Activated T-cell treated with anti-CD3 and anti-CD28 coated beads, Interleukin-2, amount 50 U/mL, for 1 hour (primary cell): Measurements from ENCODE around the gene PLPP7.
A peak's percentile ranks its signal among the peaks of the same experiment; 100 is the strongest.

Source experiments
- DNase-seq: peaks from one replicate; pipeline ENCODE4 v3.0.0-alpha.2; 2020

PLPP7 gene

DNA sequence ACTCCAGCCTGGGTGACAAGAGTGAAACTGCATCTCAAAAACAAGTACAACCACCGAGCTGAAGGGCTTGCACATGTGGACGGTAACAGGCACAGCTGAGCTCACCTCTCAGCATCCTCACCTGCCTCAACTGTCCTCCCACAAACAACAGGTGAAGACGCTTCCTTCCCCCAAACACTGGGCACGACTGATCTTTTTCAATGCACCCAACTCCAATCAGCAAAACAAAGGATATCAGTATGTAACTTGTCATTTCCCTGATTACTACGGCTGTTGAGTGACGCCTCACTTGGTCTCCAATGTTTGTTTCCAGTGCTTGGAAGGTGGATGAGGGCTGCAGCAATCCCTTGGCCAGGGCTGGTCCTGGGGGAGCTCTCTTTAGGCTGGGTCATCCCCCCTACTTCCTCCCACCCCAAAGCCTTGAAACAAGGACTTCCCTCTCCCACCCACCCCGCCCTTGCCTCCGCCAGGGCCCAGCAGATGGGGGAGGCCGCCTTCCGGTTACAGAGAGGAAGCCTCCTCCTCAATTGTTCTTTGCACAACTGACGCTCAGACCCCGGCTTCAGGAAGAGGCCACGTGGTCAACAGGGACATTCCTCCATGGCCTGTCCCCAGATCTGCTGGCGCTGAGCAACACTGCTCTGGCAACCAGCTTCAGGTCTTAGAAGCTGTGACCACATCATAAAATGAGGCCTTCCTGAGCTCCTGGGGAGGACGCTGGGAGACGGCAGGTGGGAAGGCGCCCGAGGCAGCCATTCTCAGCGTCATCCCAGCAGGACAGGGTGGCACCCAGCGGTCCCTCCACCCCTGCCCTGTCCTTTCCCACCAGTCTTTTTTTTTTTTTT is 19.1 kb upstream of the PLPP7 start:
- DNase-seq: peak; percentile 51

DNA sequence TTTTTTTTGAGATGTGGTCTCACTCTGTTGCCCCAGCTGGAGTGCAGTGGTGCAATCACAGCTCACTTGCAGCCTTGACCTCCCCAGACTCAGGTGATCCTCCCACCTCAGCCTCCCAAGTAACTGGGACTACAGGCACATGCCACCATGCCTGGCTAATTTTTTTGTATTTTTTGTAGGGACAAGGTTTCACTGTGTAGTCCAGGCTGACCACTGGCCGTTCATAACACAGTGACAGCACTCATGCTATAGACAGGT is 18.6 kb upstream of the PLPP7 start:
- peak; percentile 21 for DNase-seq

DNA sequence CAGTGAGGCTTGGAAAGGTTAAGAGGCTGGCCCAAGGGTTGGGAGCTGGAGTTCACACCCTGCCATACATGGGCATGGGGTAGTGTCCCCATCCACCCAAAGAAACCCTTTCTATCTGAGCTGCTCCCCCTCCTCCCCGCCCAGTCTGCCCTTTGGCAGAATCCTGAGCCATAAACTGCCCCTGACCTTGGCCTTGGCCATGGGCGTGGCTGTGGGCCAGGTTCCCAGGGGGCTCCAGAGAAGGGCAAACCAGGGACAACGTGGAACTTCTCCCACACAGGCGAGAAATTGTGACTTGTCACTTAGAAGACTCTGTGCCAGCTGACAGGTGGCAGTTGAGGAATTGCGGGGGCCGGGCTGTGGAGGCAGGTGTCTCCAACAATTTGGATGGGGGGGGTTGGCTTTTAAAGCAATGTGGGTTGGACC is 18.0 kb upstream of the PLPP7 start:
- peak; percentile 23 for DNase-seq

DNA sequence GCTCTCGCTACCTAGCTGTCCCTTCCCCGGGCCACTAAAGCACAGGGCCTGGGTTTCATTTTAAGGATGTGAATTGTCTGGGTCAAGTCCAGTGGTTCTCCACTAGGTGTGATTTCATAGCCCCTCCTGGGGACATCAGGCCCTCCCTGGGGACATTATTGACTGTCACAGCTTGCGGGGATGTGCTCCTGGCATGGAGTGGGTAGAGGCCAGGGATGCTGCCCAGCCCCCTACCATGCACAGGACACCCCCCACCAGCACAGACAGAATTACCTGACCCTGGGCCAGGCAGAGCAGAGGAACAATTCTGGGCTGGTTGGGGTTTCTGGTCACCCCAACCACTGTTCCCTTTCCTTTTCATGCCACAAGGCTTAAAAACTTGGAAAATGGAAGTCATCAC is 17.3 kb upstream of the PLPP7 start:
- DNase-seq: no peak

DNA sequence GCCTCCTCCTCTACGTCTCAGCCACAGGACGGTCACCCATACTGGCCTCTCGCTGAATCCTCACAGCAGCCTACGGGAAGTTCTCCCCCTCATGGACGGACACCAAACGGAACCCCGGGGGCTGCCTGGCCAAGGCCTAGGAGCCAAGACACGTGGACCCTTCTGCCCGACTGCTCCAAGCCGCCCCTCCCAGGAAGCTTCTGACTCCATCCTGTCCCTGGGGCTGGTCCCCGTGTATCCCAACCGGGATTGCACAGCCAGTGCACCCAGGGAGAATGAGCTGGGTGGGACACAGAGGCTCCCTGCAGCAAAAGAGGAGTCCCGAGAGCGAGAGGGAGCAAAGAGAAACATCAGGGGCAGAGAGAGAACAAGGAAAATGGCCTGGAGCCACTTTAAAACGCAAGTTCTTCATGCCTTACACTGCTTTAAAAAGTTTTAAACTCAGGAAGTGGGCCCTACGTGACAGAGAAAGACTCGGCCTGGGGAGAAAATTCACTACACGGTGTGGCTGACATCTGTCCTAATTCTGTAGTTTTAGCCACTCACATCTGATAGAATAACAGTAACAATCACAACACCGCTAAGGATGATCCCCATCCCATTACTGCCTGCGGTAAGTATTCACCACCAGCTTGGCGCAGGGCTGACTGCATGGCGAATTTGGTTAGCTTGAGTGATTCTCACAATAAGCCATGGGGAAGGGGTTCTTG is 16.2 kb upstream of the PLPP7 start:
- no peak for DNase-seq

DNA sequence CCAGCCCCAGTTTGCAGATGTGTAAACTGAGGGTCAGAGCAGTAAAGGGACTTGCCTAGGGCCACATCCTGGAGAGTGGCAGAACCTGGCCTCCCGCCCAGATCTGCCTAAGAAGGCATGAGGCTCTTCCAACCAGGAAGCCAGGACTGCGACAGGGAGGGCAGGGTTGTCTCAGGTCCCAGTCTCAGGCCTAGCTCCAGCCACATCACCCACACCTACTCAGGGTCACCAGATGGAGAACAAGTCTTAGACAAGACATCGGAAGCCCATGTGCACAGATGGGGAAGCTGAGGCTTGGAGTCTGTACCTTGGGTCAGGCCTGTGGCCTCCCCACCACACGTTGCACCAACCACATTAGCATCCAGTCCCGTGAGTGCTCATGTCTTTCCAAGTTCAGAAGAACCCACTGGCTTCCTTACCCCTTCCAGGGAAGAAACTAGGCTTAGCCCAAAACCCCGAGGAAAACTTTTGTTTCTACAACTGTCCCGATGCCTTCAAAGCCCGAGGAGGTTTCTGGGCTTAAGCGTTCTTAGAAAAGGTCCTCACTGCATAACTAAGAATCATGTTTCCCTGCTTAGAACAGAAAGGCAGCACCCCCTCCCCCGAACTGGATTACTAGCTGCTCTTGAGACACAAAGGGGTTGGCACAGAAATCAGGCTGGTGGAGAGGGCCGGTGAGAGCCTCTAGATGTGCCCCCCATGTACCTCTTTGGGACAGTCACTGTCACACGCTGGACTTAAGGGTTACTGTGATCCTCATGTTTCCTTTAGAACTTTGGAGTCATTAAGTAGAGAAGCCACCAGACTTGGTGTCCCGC is 15.5 kb upstream of the PLPP7 start:
- DNase-seq: no peak

DNA sequence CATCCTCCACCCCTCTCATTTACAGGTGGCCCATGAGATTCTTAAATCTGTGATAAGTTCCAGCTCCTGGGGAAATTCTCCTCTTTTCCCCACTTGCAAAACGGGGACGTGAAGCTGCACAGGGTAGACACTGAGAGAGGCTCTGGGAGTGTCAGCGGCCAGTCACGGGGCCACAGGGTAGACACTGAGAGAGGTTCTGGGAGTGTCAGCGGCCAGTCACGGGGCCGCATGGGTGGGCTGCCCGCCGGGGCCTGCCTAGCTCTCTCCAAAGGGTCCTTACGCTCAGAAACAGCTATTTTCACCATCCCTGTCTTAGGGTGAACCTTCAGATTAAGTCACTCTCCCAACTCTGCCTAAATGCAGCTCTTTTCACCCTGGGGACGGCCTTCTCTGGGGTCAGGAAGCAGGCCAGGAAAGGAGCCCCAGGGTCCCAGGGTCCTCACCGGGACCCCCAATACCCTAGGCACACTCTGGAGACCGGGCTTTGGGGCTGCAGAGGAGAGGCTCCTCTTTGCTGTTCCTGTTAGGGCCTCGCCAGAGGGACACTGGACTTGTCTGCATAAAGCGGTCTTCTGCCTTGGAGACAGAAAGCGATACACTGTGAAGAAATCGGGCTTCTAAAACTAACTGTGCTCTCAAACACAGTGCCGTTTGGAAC is 14.7 kb upstream of the PLPP7 start:
- no peak for DNase-seq

DNA sequence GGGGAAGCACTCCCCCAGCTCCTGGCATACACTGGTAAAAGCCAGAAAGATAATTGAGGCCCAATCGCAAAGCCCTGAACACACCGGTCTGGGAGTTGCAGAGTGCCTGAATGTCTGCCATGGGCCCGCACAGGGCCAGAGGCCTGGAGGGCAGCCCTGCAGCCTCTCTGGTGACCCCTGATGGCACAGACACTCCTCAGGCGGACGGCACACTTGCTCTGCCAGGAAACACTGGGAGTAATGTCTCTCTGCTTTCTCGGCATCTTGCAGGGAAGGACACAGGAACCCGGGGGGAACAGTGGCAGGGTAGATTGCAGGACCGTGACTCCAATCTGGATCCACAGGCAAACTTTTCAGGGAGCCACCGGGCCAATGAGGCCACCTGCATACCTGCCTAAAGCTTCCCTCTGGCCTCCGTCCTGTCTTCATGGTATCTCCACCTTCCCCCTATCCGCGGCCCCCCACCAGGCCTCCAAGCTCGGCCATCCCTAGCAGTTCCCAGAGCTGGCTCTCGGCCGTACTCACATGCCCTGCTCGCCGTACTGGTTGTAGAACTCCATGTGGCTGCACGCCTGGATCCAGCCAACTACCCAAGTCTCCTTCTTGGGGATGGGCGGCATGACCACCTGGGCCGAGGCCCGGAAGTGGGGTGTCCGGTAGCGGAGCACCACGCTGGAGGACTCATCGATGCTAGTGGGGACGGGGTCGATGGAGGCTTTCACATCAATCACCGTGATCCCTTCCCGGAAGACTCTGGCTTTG is 14.0 kb upstream of the PLPP7 start:
- no peak for DNase-seq

DNA sequence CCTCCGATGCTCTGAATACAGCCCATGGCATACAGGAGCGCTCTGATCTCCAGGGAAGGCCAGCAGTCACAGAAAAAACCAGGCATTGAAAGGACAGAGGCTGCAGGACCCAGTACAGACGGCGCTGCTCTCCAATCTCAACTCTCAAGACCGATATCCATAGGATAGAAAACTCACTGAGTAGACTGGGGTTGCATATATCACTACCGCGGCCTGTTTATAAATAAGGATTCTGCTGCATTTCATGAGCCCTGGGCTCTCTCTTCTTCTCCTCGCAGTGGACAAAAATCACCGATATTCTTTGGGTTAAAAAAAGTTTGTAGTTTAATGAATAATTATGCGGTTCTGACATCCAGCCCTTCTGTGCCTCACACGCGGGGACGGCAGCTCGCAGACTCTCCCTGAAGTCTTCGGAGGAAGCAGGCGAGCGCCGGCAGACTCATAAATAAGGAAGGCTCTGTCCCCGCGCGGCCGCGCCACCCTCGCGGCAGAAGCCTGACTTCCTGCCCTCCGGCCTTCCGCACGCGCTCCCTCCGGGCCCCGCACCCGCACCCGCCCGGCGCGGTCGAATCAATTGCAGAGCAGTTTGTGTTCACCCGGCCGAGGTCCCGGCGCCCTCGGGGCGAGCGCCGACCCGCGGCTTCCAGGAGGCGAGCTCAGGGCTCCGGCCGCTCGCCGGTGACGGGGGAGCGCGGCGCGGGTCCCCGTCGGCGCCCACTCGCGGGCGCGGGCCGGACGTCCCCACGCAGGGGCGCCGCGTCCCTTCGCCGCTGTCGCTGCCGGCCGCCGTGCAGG is 13.2 kb upstream of the PLPP7 start, which contains the start of gene FAM78A:
Gene FAM78A (minus strand): TSS at position 417 of the 795 bp plus-strand sequence. CDS start 331 bp downstream, at position 86.
- peak; percentile 59 for DNase-seq

DNA sequence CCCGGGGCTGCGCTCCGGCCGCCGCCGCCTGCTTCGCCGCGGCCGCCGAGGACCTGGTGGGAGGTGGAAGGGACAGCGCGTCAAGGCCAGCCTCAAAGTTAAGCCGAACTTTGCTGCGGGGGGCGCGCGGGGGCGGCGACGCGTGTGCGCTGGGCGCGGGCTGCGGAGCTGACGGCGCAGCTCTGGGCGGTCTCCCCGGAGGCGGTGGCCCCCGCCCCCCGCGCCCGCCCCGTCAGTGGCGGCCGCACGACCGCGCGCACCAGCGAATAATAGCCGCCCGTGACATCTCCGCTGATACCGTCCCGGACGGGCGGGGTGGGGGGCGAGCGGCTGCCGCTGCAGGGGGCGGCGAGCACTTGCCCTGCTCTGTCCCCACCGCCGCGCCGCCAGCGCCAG is 12.6 kb upstream of the PLPP7 start:
- DNase-seq: no peak

DNA sequence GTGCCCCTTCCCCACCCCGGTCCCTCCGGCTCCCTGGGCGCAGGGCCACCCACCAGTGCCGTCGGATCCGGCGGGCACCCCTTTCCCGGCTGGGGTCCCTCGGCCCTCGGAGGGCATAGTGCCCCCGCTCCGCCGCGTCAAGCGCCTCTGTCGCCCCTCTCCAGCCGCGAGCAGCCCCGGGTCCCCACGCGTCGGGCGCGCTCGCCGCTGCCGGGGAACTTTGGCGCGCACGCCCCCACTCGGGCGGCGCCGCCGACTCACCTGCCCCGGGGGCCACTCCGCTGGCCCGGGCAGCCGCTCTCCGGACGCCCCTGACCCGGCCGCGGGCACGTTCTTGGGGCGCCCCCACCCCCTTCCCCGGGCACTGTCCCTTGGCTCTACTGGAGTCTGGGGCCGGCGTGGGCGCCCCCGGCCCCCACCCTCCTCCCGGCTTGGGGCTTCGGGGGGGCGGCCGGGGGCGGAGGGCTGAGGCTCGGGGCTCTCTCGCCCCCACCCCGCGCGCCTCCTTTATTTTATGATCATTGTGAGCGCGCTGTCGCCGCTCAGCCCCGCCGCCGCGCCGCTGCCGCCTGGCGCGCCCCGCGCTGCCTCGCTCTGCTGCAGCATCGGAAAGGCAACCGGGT is 12.1 kb upstream of the PLPP7 start:
- DNase-seq: peak; percentile 60

DNA sequence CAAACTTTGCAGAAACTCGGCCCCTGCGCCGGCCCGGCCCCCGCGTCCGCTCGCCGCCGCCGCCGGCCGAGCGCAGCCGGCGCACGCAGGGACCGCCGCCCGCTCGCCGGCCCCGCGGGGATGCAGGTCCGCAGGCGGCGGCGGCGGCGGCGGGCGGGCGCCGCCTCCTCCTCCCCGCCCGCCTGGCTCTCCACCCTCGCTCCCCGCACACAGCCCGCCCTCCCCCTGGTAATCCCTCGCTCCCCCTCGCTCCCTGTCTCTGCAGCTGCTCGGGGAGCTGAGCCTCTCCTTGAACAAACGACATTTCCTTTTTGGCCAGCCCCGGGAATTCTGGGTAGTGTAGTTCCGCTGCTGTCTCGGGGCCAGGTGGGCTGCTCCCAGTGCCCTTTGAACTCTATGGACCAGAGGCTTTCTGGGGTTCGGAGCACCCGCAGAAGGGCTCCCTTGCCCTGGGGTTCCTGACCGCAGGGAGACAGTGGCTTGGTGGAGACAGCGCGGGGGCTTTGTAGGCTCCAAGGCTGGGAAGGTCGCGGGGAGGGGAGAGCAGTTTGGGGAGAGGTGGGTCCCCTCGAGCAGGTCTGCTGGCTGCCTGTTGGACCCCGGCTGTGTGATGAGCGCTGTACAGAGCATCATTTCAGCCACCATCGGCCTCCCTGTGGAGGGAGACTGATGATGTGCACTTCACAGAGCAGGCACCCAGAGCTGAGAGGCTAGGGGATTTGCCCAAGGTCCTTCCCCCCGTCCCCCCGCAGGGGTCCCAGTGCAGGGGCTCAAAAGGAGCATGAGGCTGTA is 11.4 kb upstream of the PLPP7 start:
- DNase-seq: peak; percentile 68

DNA sequence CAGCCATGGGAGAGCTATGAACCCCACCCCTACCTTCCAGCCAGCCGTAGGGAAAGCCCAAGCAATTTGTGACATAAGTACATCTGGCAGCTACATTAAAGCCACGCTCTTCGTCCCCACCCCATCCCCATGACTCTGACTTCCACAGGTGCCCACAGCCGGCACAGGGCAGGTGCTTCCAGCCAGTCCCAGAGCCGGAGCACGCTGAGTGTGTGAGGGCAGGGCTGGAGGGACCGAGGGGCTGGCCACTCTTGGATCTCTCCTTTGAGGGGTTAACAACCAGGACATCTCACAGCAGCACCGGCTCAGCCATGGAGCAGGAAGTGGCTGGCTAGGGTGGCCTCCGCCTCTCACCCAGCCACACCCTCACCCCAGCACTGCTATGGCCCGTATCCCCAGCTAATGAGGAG is 10.8 kb upstream of the PLPP7 start:
- peak; percentile 44 for DNase-seq

DNA sequence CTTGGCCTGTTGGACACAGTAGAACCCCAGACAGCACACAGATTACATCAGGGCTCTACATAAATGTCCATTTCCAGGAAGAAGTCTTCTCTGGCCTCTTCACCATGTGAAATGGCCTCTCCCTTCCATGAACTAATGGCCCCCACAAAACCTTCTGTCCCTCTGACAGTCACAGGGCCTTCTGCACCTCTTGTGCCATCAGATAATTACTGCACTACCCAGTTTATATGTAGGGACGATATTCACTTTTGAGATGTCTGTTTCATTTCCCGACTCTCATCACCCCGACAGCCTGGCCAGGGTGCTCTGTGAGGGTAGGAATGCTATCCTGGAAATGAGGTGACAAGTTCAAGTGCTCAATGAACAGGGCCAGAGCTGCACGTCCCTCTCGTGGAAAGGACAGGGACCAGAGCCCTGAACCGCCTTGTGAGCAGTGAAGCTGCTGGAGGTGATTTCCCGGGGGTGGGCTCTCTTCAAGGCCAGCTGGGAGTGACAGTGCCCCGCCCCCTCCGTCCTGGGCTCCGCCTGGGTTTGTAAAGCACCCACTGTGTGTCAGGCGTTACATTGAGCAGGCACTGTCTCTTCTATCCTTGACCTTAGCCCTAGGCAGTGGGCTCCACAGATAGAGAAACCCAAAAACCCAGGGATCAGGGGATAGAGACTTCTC is 10.2 kb upstream of the PLPP7 start:
- DNase-seq: no peak

DNA sequence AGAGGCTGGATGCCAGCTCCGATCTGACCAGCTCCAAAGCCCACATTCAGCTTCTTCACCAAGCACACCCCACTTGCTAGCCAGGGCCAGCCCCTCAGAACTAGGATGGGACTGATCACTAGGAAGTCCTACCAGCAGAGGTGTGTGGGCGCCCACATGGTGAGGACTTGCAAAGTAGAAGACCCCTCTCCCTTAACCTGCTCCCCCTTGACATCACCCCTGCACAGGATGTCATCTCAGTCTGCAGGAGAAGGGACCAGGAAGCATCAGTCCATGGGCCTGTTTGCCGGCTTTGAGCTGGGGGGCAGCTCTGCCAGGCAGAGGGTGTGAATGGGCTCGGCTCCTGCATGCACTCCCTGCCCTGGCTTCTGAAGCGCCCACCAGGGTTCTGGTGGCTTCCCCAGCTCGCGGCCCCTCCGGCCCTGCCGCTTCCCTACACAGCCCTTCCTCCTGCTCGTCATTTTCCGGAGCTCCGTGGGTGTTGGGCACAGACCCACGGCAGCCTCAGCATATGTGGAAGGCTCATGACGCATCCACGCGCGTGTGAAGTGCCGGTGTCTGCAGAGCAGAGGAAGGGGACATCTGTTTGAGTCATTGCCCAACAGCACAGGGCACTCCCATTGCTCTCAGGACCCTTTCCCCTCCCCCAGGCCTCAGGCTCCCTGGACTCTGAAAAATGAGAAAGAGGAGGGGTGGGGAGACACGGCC is 9.5 kb upstream of the PLPP7 start:
- no peak for DNase-seq

DNA sequence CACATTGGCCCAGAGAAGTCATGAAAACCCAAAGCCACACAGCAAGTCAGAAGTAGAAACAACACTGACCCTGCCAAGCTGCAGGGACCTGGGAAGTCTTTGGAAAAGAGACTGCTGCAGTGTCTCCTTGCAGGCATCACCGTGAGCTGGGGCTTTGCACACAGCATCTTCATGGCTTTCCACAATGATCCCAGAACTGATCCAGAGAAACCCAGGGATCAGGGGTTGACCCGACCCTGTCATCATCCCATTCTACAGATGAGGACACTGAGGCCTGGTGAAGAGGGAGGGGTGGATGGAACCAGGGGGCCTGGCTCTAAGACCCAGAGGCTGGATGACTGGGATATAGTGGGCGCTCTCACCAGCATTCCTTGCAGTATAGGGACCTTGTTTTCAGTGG is 8.9 kb upstream of the PLPP7 start:
- no peak for DNase-seq

DNA sequence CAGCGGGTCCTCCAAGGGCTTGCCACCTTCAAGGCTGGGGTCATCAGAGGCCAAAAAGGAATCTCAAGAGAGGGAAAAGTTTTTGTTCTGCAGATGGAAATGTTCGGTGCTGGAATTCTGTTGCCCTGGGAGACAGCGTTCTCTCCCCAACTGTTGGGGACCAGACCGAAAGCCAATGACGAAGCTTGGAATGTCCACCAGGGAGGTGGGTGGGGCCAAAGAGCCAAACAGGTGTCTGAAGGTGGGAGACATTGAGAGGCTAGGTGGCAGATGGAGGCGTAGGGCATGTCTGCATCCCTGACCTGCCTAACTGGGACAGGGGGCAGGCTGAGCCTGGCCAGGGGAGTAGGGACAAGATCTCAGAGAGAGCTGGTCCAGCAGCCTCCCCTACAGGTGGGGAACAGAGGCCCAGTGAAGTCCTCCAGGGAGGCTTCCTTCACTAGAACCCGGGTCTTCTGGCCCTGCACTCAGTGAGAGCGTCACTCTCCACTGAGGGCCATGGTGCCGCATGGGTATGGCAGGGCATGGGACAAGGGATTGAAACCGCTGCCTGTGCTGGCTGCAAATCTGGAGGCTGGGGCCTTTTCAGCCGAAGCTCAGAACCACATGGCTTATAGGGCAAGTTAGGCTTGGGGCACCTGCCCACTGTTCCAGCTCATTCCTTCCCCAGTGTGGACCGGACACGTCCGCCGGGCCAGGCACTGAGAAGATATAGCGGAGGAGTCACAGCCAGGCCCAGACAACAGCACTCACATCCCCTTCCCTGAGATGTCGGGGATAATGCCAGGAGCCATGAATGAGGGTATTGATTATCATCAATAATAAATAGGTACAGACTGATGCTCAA is 8.2 kb upstream of the PLPP7 start:
- no peak for DNase-seq

DNA sequence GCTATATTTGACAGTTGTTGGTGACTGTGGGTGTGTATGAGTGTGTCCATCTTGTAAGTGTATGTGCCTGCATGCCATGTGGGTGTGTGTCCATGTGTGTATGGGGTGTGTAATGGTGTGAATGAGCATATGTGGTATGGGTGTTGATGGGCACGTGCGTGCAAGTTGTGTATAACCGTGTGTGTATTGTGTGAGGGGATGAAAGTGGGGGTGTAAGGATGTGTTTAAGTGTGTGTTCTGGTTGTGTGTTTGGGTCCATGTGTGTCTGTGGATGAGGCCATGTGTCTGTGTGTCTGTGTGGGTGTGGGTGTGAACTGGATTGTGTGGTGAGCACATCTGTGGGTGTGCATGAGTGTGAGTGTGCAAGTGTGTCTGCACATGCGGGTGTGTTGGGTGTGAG is 7.3 kb upstream of the PLPP7 start:
- no peak for DNase-seq
